GM18526 (cell line): ENCODE results near the gene MATN4.

ENCODE experiments used
- POLR2A ChIP-seq: IDR thresholded peaks from 3 replicates; pipeline ENCODE4 v1.6.1; 2011; ENCODE audit not compliant: insufficient read length; ENCODE audit errors: extremely low read depth

Gene MATN4

GRCh38 chr20:45308117-45308778 is at the start of gene MATN4:
TSS of gene MATN4 (minus strand) at chr20:45308299. CDS start at chr20:45305582, 2,717 bp downstream.
- no peak for TF ChIP-seq POLR2A

GRCh38 chr20:45355209-45356084 is 47.3 kb upstream of the MATN4 start:
- no peak for TF ChIP-seq POLR2A

- TF ChIP-seq POLR2A = no peak
Observed at GRCh38 chr20:45354423-45355208, 46.5 kb upstream of the MATN4 start.

GRCh38 chr20:45353746-45354145 is 45.6 kb upstream of the MATN4 start:
- no peak for TF ChIP-seq POLR2A

GRCh38 chr20:45352729-45353128 is 44.6 kb upstream of the MATN4 start:
- TF ChIP-seq POLR2A = no peak

- TF ChIP-seq POLR2A = no peak
Observed at GRCh38 chr20:45350217-45350616, 42.1 kb upstream of the MATN4 start.

- peak; percentile 74 for TF ChIP-seq POLR2A
Observed at GRCh38 chr20:45347936-45348778, 40.1 kb upstream of the MATN4 start, which contains the start of gene SDC4. TSS of gene SDC4 (minus strand) at chr20:45348424. CDS start at chr20:45348384, 40 bp downstream.

- no peak for TF ChIP-seq POLR2A
Observed at GRCh38 chr20:45347297-45347935, 39.3 kb upstream of the MATN4 start.

- TF ChIP-seq POLR2A = no peak
Observed at GRCh38 chr20:45346851-45347250, 38.8 kb upstream of the MATN4 start.

- no peak for TF ChIP-seq POLR2A
Observed at GRCh38 chr20:45346291-45346718, 38.2 kb upstream of the MATN4 start.

GRCh38 chr20:45345104-45345936 is 37.2 kb upstream of the MATN4 start:
- TF ChIP-seq POLR2A = no peak

GRCh38 chr20:45344168-45344860 is 36.2 kb upstream of the MATN4 start:
- no peak for TF ChIP-seq POLR2A
